ENCODE data around the gene KLHL8.
"Not testable (repeated sequence)": the region's sequence is repeated elsewhere in the genome, so short reads cannot be mapped to it uniquely, and the experiment has no call there.

KLHL8 gene

GRCh38 chr4:87153078-87153870, 67.1 kb downstream of the KLHL8 start:
- H3K4me3 ChIP-seq (ENCODE audit: low read length), result no peak overlapping the region
- no peak for TF ChIP-seq CTCF (IDR thresholded peaks at IDR 0.05; ENCODE audit: insufficient read depth, low read depth, low read length, missing control alignments)
- no peak for DNase-seq (ENCODE audit: low read depth)

- no peak for DNase-seq (ENCODE audit: low read depth)
- no peak for TF ChIP-seq CTCF (IDR thresholded peaks at IDR 0.05; ENCODE audit: insufficient read depth, low read depth, low read length, missing control alignments)
Measured at GRCh38 chr4:87152310-87153041, 67.9 kb downstream of the KLHL8 start.

GRCh38 chr4:87151730-87152129, 68.7 kb downstream of the KLHL8 start:
- no peak for TF ChIP-seq CTCF (IDR thresholded peaks at IDR 0.05; ENCODE audit: insufficient read depth, low read depth, low read length, missing control alignments)
- no peak overlapping the region for H3K4me3 ChIP-seq (ENCODE audit: low read length)
- DNase-seq (ENCODE audit: low read depth), result no peak

More at GRCh38 chr4:87152310-87153041, 67.9 kb downstream of the KLHL8 start:
- H3K4me3 ChIP-seq (ENCODE audit: low read length), result no peak overlapping the region

- peak; percentile 90 for TF ChIP-seq CTCF (IDR thresholded peaks at IDR 0.05; ENCODE audit: insufficient read depth, low read depth, low read length, missing control alignments)
- peak; percentile 74 for DNase-seq (ENCODE audit: low read depth)
- H3K4me3 ChIP-seq (ENCODE audit: low read length), result no peak overlapping the region
Measured at GRCh38 chr4:87150498-87151261, 69.7 kb downstream of the KLHL8 start.

GRCh38 chr4:87147116-87147515, 73.3 kb downstream of the KLHL8 start:
- TF ChIP-seq CTCF (IDR thresholded peaks at IDR 0.05; ENCODE audit: insufficient read depth, low read depth, low read length, missing control alignments), result no peak
- no peak overlapping the region for H3K4me3 ChIP-seq (ENCODE audit: low read length)
- DNase-seq (ENCODE audit: low read depth), result no peak

GRCh38 chr4:87145934-87146333, 74.5 kb downstream of the KLHL8 start:
- not testable (repeated sequence) for H3K4me3 ChIP-seq (ENCODE audit: low read length); DNase-seq (ENCODE audit: low read depth)

- TF ChIP-seq CTCF (IDR thresholded peaks at IDR 0.05; ENCODE audit: insufficient read depth, low read depth, low read length, missing control alignments), result no peak
- no peak for DNase-seq (ENCODE audit: low read depth)
- H3K4me3 ChIP-seq (ENCODE audit: low read length), result no peak overlapping the region
Measured at GRCh38 chr4:87144356-87144755, 76.1 kb downstream of the KLHL8 start.
